HG03108 (cell line): ENCODE measurements around the gene RNF138.
"Not testable (repeated sequence)": the region's sequence is repeated elsewhere in the genome, so short reads cannot be mapped to it uniquely, and the experiment has no call there.

ENCODE experiments used
- ATAC-seq: cut with Tn5 transposase; IDR thresholded peaks from one replicate; pipeline ENCODE4 v1.9.1; 2021; ENCODE audit warnings: moderate library complexity; ENCODE audit not compliant: unreplicated experiment

The RNF138 gene

DNA sequence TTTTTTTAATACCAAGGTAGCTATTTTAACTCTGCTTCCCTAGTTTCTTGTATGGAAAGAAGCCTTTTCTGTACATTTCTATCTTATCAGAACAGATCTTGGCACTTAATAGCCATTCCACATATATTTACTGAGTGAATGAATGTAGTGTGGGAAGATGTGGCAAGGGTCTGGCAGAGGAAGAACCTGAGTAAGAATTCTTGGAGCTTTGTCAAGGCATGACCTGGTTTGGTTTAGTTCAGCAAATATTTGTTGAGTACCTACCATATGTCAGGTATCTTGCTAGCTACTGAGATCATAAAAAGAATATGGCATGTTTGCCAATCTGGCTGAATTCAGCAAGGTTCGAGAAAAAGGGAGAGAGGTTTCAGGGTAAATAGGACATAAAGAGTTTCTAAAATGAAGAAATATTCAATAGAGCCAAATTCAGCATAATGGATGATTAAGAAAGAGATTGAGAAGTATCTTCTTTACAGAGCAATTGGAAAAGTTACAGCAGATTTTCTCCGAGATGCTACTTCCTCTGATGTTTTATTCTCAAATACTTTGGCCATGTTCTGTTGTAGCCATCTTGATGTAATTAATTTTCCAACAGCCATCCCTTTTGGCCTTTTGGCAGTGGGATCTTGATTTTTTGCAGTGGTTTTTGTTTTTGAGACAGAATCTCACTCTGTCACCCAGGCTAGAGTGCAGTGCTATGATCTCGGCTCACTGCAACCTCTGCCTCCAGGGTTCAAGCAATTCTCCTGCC lies 76.5 kb downstream of the RNF138 start:
- no peak for ATAC-seq

DNA sequence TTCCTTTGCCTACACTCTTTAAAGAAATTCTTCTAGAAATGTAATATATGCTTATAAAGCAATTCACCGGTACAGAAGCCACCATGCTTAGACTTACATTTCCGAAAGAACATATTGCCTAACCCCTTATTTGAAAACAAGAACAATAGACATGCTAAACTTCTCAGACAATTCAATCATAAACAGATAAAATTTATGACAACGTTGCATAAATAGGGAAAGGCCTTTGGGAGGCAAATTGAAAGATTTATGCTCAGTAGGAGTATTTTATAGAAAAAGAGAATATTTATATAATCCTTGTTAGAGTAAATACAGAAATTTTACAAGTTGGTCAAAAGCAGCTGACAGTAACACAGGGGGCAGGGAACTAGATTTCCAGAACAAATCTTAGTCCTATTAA lies 82.0 kb downstream of the RNF138 start:
- no peak for ATAC-seq

DNA sequence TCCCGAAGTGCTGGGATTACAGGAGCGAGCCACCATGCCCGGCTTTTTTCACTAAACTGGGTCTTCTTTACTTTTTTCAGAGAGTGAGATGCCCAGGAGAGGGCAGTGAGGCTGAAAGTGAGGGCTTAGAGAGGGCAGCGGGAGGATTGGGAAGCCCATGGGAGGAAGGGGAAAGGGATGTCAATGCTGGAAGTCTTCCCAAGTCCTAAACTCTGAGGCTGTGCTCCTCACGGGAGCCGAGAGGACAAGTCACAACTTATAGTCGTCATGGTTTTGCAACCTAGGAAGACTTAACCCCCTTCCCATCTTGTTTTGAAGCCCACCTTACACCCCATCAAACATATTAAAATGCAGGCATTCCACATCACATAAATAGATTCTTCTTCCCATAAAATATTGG lies 83.0 kb downstream of the RNF138 start:
- no peak for ATAC-seq

DNA sequence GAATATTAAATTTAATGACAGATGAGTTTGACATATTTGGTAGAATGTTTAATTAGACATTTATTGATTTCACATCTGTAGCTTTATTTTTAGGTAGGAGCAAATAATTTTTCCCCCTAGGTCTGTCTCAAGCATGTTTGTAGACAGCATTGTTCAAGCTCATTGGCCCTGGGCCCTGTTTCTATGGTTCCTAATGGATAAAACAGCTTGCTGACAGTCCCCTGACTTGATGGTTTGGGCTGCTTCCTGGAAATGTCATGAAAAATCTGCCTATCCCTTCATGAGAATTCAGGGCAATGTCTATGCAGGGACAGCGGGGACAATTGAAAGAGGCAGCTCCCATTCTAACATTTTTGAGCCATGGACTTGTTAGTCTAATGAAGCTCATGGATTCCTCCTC lies 83.6 kb downstream of the RNF138 start:
- no peak for ATAC-seq

DNA sequence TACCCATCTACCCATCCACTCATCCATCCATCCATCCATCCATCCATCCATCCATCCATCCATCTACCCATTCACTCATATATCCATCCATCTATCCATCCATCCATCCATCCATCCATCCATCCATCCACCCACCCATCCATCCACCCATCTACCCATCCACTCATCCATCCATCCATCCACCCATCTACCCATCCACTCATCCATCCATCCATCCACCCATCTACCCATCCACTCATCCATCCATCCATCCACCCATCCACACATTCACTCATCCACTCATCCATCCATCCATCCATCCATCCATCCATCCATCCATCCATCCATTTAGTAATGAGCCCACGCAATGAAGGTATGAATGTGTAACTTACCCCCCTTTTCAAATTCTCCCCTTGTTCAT lies 85.1 kb downstream of the RNF138 start:
- ATAC-seq: not testable (repeated sequence)

DNA sequence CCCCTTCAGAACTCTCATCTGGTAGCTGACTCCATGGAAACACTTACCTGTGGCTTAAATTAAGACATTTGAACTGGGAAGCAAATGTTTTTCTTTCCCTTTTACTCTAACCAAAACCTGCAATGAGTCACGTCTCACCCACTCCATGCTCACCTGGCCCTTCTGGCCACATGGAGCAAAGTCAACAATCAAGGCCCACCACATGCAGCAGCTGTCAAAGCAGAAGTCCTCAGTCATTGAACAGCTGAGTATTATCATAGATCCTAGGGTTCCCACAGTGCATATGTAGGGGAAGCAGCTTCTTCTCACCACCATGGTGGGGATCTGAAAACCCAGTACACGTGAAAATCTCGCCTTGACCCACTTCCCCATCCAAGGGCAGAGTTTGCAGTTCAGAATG lies 85.9 kb downstream of the RNF138 start:
- no peak for ATAC-seq
